ENCODE results near the gene NRN1. TPM values are rescaled to one million over a fixed set of nuclear protein-coding genes. Genes with fewer than 3 reads are reported as not detected.

NRN1 gene
- total RNA-seq, 6 donors from 2014 or later, result 3.8 to 25.6 (median 5.7) TPM

DNA sequence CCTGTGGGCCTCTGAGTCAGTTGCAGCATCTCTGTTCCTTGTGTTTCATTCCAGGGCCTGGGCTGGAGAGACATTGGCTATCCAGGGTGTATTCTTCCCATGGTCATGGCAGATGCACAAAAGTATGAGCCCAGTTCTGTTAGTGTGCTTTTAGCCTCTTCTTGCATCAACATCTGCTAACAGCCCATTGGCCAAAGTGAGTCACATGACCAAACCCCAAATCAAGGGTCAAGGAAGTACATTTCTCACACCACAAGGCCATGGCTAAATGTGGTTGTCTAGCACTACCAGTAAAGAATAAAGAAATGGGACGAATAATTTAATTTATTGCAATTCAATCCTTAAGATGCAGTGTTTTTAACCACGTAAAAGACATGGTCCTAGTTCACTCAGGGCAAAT lies 43.9 kb downstream of the NRN1 start:
- H3K27ac ChIP-seq, result no peak overlapping the region
- no peak for TF ChIP-seq EP300 (IDR thresholded peaks at IDR 0.05)
- no peak for DNase-seq
- H3K27me3 ChIP-seq, result no peaks in the 10 kb centered on the region
- ATAC-seq (ENCODE audit: low FRiP score in 2 of 2), result no peak
- H3K4me1 ChIP-seq, result no peaks in the 10 kb centered on the region
- no peaks in the 10 kb centered on the region for H3K36me3 ChIP-seq
- no peaks in the 10 kb centered on the region for H3K9me3 ChIP-seq
- 88 to 95% methylated on average over 2 of the region's 2 CpGs for WGBS, 2 donors
- no peak overlapping the region for H3K4me3 ChIP-seq

- WGBS, 2 donors, result 78 to 81% methylated on average over 2 of the region's 2 CpGs
- TF ChIP-seq EP300 (IDR thresholded peaks at IDR 0.05), result no peak
- no peak for TF ChIP-seq POLR2AphosphoS5 (IDR thresholded peaks at IDR 0.05)
- no peak for TF ChIP-seq CTCF (IDR thresholded peaks at IDR 0.05)
- TF ChIP-seq POLR2A (IDR thresholded peaks at IDR 0.05), result no peak
- DNase-seq, result no peak
These were observed 44.9 kb downstream of the NRN1 start for GRCh38 chr6:5961836-5962235.

GRCh38 chr6:5960456-5960855 lies 46.3 kb downstream of the NRN1 start:
- 86 to 93% methylated on average over 5 of the region's 5 CpGs for WGBS, 2 donors
- Histone ChIP-seq H3K27ac (no peak overlapping the region), H3K4me1 (no peaks in the 10 kb centered on the region), H3K9me3 (no peaks in the 10 kb centered on the region), H3K36me3 (no peaks in the 10 kb centered on the region), H3K27me3 (no peaks in the 10 kb centered on the region), H3K4me3 (no peak overlapping the region)
- DNase-seq (no peak), ATAC-seq (ENCODE audit: low FRiP score in 2 of 2) (no peak)
- no peak for TF ChIP-seq POLR2A (IDR thresholded peaks at IDR 0.05)

More at GRCh38 chr6:5961836-5962235, 44.9 kb downstream of the NRN1 start:
- Histone ChIP-seq H3K4me3 (no peak overlapping the region), H3K27ac (no peak overlapping the region), H3K4me1 (no peaks in the 10 kb centered on the region), H3K36me3 (no peaks in the 10 kb centered on the region), H3K27me3 (no peaks in the 10 kb centered on the region), H3K9me3 (no peaks in the 10 kb centered on the region)
- ATAC-seq (ENCODE audit: low FRiP score in 2 of 2), result no peak

- 84 to 88% methylated on average over 2 of the region's 2 CpGs for WGBS, 2 donors
These were observed 47.8 kb downstream of the NRN1 start for GRCh38 chr6:5958921-5959320.

GRCh38 chr6:5956939-5957338 lies 49.8 kb downstream of the NRN1 start:
- no peak overlapping the region for H3K4me3 ChIP-seq
- TF ChIP-seq POLR2AphosphoS5 (IDR thresholded peaks at IDR 0.05), result no peak
- no peak for TF ChIP-seq POLR2A (IDR thresholded peaks at IDR 0.05)
- TF ChIP-seq EP300 (IDR thresholded peaks at IDR 0.05), result no peak
- no peak for TF ChIP-seq CTCF (IDR thresholded peaks at IDR 0.05)
- no peak for ATAC-seq (ENCODE audit: low FRiP score in 2 of 2)
- H3K4me1 ChIP-seq, result no peaks in the 10 kb centered on the region
- no peaks in the 10 kb centered on the region for H3K36me3 ChIP-seq
- H3K27me3 ChIP-seq, result no peaks in the 10 kb centered on the region
- no peak overlapping the region for H3K27ac ChIP-seq
- no peak for DNase-seq
- 68 to 81% methylated on average over 6 of the region's 6 CpGs for WGBS, 2 donors
- no peaks in the 10 kb centered on the region for H3K9me3 ChIP-seq

More at GRCh38 chr6:5958921-5959320, 47.8 kb downstream of the NRN1 start:
- Histone ChIP-seq H3K4me1 (no peaks in the 10 kb centered on the region), H3K27me3 (no peaks in the 10 kb centered on the region), H3K4me3 (no peak overlapping the region), H3K36me3 (no peaks in the 10 kb centered on the region), H3K9me3 (no peaks in the 10 kb centered on the region), H3K27ac (no peak overlapping the region)
- TF ChIP-seq POLR2AphosphoS5 (IDR thresholded peaks at IDR 0.05) (no peak), POLR2A (IDR thresholded peaks at IDR 0.05) (no peak), CTCF (IDR thresholded peaks at IDR 0.05) (no peak), EP300 (IDR thresholded peaks at IDR 0.05) (no peak)
- DNase-seq (no peak), ATAC-seq (ENCODE audit: low FRiP score in 2 of 2) (no peak)

DNA sequence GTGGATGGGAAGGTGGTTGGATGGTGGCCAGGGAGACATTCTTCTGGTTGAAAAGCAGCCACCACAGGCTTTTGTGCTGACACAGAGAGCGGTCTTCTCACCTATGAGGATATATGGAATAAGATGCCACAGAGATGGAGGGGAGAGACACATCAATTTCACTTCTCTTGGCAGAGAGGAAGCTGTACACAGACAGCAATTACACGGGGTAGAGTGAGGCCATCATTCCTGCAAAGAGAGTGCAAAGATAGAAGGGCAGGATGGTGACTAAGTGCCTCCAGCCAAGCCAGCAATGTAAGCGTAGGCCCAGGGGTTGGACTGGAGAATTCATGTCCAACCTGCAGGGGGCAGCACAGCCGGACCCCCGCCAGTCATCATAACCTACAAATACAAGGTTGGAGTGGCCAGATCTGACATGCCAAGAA lies 56.4 kb downstream of the NRN1 start:
- TF ChIP-seq POLR2AphosphoS5 (IDR thresholded peaks at IDR 0.05) (no peak), POLR2A (IDR thresholded peaks at IDR 0.05) (no peak), CTCF (IDR thresholded peaks at IDR 0.05) (peak in 5 of 6 experiments; percentile 16 to 42 (median 31))
- Histone ChIP-seq H3K27ac (no peak overlapping the region), H3K27me3 (no peaks in the 10 kb centered on the region), H3K9me3 (no peaks in the 10 kb centered on the region), H3K4me3 (no peak overlapping the region), H3K36me3 (no peaks in the 10 kb centered on the region), H3K4me1 (no peaks in the 10 kb centered on the region)
- no peak for DNase-seq
- ATAC-seq (ENCODE audit: low FRiP score in 2 of 2), result peak in 1 of 2 donors; percentile 53
- WGBS, 2 donors, result 49 to 53% methylated on average over 5 of the region's 5 CpGs
